Activated CD8-positive, alpha-beta T cell treated with anti-CD3 and anti-CD28 coated beads for 36 hours (primary cell): ENCODE measurements around the gene HDHD3. TPM values are rescaled to one million over a fixed set of nuclear protein-coding genes. Genes with fewer than 3 reads are reported as not detected.

Source experiments
- ATAC-seq: fragments of 200-7000 bp; cut with Tn5 transposase; one replicate; pipeline ENCODE4 v1.10.0; 2021; ENCODE audit warnings: mild to moderate bottlenecking, moderate library complexity
- CTCF ChIA-PET: fragments of 350-600 bp; sonication (Branson Sonifier 250); formaldehyde crosslinking; loops from one replicate; lab custom pipeline; 2021; ENCODE audit warnings: antibody characterized with exemption; lab: Charles Lee
- POLR2A ChIA-PET: fragments of 350-600 bp; sonication (Branson Sonifier 250); formaldehyde crosslinking; loops from one replicate; lab custom pipeline; 2021; ENCODE audit warnings: antibody characterized with exemption; lab: Charles Lee
- DNase-seq: peaks from one replicate; pipeline ENCODE4 v3.0.0-alpha.2; 2020
- H3K27ac Mint-ChIP-seq: one replicate; pipeline ENCODE4 v1.8.0; 2021; ENCODE audit warnings: mild to moderate bottlenecking, mixed read lengths
- H3K27me3 Mint-ChIP-seq: one replicate; pipeline ENCODE4 v1.8.0; 2021; ENCODE audit warnings: mixed read lengths
- H3K36me3 Mint-ChIP-seq: one replicate; pipeline ENCODE4 v1.8.0; 2021; ENCODE audit warnings: low read depth, mixed read lengths
- H3K4me1 Mint-ChIP-seq: one replicate; pipeline ENCODE4 v1.8.0; 2021; ENCODE audit warnings: low read depth, mixed read lengths
- H3K4me3 Mint-ChIP-seq: one replicate; pipeline ENCODE4 v1.8.0; 2021; ENCODE audit warnings: mild to moderate bottlenecking, moderate library complexity, mixed read lengths
- H3K9me3 Mint-ChIP-seq: one replicate; pipeline ENCODE4 v1.8.0; 2021; ENCODE audit warnings: mixed read lengths
- intact Hi-C: fragments of 100-400 bp; cut with micrococcal nuclease; formaldehyde crosslinking; loops from one replicate; pipeline ENCODE4 v1.10.0; 2022
- total RNA-seq, 2 experiments: library from RNA; stranded (reverse); gene quantifications; one replicate each; pipeline ENCODE4 v1.2.3, GENCODE V29; 2021
- TF ChIP-seq, protein P1 (sequence below): fragments of 200-600 bp; IDR thresholded peaks from one replicate; pipeline ENCODE4 v1.8.0; 2022; ENCODE audit warnings: antibody characterized with exemption, mild to moderate bottlenecking

Gene HDHD3
- total RNA-seq, 2 experiments from 2014 or later = 11.6 to 13.3 TPM

DNA sequence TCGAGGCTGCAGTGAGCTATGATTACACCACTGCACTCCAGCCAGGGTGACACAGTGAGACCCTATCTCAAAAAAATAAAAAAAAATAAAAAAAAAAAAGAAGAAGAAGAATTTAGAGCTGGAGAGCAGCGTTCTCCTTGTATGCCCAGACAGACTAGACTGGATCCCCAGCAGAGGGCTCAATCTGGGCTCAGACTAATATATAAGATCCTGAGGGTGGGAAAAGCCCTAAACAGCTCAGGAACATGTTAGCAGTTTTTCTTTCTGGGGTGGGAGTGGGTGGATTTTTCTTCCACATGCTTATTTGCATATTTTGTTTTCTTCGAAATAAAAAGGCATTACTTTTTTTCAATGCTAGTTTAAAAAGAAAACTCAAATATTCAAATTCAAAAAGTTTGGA lies 28.3 kb downstream of the HDHD3 start:
- TF ChIP-seq, protein P1, sequence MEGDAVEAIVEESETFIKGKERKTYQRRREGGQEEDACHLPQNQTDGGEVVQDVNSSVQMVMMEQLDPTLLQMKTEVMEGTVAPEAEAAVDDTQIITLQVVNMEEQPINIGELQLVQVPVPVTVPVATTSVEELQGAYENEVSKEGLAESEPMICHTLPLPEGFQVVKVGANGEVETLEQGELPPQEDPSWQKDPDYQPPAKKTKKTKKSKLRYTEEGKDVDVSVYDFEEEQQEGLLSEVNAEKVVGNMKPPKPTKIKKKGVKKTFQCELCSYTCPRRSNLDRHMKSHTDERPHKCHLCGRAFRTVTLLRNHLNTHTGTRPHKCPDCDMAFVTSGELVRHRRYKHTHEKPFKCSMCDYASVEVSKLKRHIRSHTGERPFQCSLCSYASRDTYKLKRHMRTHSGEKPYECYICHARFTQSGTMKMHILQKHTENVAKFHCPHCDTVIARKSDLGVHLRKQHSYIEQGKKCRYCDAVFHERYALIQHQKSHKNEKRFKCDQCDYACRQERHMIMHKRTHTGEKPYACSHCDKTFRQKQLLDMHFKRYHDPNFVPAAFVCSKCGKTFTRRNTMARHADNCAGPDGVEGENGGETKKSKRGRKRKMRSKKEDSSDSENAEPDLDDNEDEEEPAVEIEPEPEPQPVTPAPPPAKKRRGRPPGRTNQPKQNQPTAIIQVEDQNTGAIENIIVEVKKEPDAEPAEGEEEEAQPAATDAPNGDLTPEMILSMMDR = no peak
- Mint-ChIP-seq H3K4me1 (peaks cover 43% of the 10 kb centered on the region), H3K36me3 (no peaks in the 10 kb centered on the region), H3K27me3 (peaks cover 9% of the 10 kb centered on the region), H3K9me3 (no peaks in the 10 kb centered on the region), H3K27ac (no peak overlapping the region), H3K4me3 (peak overlapping the region; percentile 23)
- ATAC-seq (no peak), DNase-seq (no peak)
- ChIA-PET POLR2A (interaction anchor here (0.6 to 2.2 kb wide), 4 partner anchors 8 to 141 kb away, joined by 3 to 6 read pairs (median 4); partner anchors contain the start of genes C9orf43, POLE3 and WDR31), CTCF (interaction anchor here (0.8 to 3.0 kb wide), 4 partner anchors 8 to 307 kb away, joined by 4 to 14 read pairs (median 4); partner anchors contain the start of gene WDR31)
- intact Hi-C loops = loop anchor here (10.0 kb wide), 1 partner anchor 74 kb away; the partner anchor contains the start of genes CDC26 and PRPF4

DNA sequence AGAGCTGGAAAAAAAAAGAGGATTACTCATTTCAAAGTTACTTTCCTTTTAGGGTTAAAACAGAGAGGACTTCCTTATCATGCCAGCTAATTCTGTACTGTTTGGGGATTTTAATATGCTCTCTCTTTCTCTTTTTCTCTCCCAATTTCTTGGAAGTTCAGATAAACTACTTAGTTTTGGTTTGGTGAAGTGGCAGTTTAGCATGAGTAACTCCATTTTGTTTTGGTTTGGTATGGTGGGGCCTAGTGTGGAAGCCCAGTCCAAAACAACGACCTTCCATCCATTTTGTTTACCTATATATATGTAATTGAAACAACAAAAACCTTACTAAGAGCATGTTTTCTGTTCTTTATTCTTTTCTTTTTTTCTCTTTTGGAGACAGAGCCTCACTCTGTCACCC lies 31.1 kb downstream of the HDHD3 start:
- DNase-seq (no peak), ATAC-seq (no peak)
- CTCF ChIA-PET = interaction anchor here (1.1 to 1.5 kb wide), 4 partner anchors 9 to 309 kb away, joined by 3 to 4 read pairs (median 4); no protein-coding TSS in a partner anchor
- H3K4me1 Mint-ChIP-seq = peaks cover 38% of the 10 kb centered on the region
- TF ChIP-seq, protein P1 = no peak
- no peaks in the 10 kb centered on the region for H3K9me3 Mint-ChIP-seq
- H3K27me3 Mint-ChIP-seq = peaks cover 4% of the 10 kb centered on the region
- H3K36me3 Mint-ChIP-seq = no peaks in the 10 kb centered on the region
- H3K27ac Mint-ChIP-seq = peak overlapping the region; percentile 47
- H3K4me3 Mint-ChIP-seq = no peak overlapping the region
- intact Hi-C loops = loop anchor here (10.0 kb wide), 1 partner anchor 71 kb away; the partner anchor contains the start of genes CDC26 and PRPF4
- POLR2A ChIA-PET = interaction anchor here (0.6 kb wide), 1 partner anchor 68 kb away, joined by 3 read pairs; no protein-coding TSS in a partner anchor

DNA sequence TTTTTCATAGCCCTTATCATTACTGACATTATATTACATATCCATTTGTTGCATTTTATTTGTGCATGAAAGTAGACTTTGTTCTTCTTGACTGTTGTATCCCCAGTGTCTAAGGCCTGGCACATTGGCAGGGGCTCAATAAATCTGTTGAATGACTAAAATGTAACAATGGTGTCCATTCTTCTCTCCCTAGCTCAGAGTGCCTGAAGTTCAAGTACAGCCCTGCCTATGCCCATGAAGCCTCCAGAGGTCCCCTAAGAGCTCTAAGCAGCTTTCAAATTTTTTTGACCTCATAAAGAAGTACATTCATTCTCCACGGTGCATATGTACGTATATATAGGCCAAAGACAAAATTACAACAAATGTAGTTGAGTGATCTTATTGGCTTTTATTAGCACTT lies 31.6 kb downstream of the HDHD3 start:
- peaks cover 36% of the 10 kb centered on the region for H3K4me1 Mint-ChIP-seq
- peak overlapping the region; percentile 47 for H3K27ac Mint-ChIP-seq
- no peak overlapping the region for H3K4me3 Mint-ChIP-seq
- ATAC-seq (no peak), DNase-seq (no peak)
- POLR2A ChIA-PET = interaction anchor here (0.6 to 1.1 kb wide), 2 partner anchors 47 to 68 kb away, joined by 3 read pairs; no protein-coding TSS in a partner anchor
- peaks cover 4% of the 10 kb centered on the region for H3K27me3 Mint-ChIP-seq
- TF ChIP-seq, protein P1 = no peak
- intact Hi-C loops = loop anchor here (10.0 kb wide), 1 partner anchor 70 kb away; the partner anchor contains the start of genes CDC26 and PRPF4
- no peaks in the 10 kb centered on the region for H3K36me3 Mint-ChIP-seq
- no peaks in the 10 kb centered on the region for H3K9me3 Mint-ChIP-seq
- CTCF ChIA-PET = interaction anchor here (0.8 to 1.1 kb wide), 2 partner anchors 8 to 35 kb away, joined by 3 to 4 read pairs; no protein-coding TSS in a partner anchor

DNA sequence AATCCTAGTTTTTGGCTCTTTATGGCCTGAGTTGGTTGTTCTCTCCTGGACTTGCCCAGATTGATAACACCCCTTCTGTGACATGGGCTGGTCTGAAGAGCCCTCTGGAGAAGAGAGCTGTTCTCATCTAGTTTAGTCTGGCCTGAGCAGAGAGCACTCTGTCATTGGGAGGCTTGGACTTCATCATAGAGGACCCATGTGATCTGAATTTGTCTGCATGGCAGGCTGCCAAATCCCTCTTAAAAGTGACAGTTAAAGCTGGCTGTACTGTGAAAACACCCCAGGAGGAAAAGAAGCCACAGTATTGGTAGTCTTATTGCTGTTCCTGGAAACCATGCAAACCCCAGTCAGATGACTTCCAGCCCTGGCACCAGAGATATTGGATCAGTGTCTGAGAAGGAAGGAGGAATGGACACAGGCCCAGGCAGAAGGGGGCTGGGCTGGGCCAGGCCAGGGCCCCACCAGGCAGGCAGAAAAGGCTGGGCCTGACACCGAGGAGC lies 33.0 kb downstream of the HDHD3 start:
- POLR2A ChIA-PET = no interaction called here
- TF ChIP-seq, protein P1 = no peak
- Mint-ChIP-seq H3K4me3 (no peak overlapping the region), H3K9me3 (no peaks in the 10 kb centered on the region), H3K27me3 (no peaks in the 10 kb centered on the region), H3K4me1 (peaks cover 36% of the 10 kb centered on the region), H3K27ac (no peak overlapping the region), H3K36me3 (no peaks in the 10 kb centered on the region)
- ATAC-seq (no peak), DNase-seq (peak; percentile 52)
- intact Hi-C loops = loop anchor here (10.0 kb wide), 1 partner anchor 69 kb away; the partner anchor contains the start of genes CDC26 and PRPF4
- CTCF ChIA-PET = no interaction called here
